COLO668 (cell line): ENCODE data around the gene MACROD2.
"Not testable (repeated sequence)": the region's sequence is repeated elsewhere in the genome, so short reads cannot be mapped to it uniquely, and the experiment has no call there.

Source experiments
- DNase-seq: peaks from one replicate; lab custom pipeline; 2025; ENCODE audit not compliant: unreplicated experiment; lab: John Stamatoyannopoulos, UW

MACROD2 gene

DNA sequence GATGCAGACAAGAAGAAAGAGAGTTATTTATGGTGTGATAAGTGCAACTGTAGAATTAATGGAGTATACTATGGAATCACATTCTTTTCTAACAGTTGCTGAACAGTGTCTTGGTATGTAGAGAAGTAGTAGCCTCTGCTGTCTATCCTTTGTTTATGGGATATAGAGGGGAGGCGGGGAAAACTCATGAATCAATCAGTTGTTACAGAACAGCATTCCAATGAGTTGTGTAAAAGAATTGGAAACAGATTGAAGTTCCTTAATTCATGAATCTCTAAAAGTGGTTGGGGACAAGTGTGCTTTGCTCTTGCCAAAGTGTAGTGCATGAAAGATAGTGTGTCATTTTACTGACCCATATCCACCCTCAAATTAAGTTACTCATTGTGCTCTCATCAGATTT is 264.4 kb downstream of the MACROD2 start:
- DNase-seq, result no peak

DNA sequence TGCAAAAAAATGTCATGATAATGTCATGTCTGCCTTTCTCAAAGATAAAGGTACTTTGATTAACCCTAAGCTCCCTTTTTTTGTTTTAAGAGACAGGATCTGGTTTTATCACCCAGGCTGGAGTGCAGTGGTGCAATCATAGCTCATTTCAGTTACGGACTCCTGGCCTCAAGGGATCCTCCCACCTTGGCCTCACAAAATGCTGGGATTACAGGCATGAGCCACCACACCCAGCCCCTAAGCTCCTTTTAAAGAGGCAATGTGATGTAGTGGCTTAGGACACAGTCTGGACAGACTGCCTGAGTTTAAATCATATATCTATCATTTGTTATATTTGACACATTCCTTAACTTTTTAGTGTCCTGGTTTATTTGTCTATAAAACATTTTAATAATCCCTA is 265.1 kb downstream of the MACROD2 start:
- DNase-seq, result no peak

- no peak for DNase-seq
Observed at GRCh38 chr20:14264869-14265268, 269.6 kb downstream of the MACROD2 start.

DNA sequence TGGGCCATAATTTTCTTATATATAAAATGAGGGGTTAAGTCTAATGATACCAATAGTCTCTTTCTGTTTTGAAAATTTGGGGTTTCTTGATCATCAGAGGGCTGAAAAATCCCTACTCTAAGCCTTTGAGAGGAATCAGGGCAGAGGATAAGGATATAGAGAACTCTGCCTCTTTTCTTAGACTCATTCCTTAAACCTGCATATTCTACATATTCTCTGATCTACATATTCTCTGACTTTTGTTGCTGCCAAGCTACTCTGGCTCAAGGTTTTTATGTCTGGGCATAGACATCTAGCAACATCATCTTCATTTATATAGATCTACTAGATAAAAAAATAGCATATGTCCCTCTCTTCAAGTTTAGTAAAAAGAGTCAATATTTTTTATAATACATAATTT is 270.9 kb downstream of the MACROD2 start:
- DNase-seq, result no peak

DNA sequence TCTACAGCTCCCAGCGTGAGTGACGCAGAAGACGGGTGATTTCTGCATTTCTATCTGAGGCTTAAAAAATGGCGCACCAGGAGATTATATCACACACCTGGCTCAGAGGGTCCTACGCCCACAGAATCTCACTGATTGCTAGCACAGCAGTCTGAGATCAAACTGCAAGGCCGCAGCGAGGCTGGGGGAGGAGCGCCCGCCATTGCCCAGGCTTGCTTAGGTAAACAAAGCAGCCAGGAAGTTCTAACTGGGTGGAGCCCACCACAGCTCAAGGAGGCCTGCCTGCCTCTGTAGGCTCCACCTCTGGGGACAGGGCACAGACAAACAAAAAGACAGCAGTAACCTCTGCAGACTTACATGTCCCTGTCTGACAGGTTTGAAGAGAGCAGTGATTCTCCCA is 275.4 kb downstream of the MACROD2 start:
- DNase-seq, result not testable (repeated sequence)

- no peak for DNase-seq
Observed at GRCh38 chr20:14282140-14282539, 286.8 kb downstream of the MACROD2 start.

DNA sequence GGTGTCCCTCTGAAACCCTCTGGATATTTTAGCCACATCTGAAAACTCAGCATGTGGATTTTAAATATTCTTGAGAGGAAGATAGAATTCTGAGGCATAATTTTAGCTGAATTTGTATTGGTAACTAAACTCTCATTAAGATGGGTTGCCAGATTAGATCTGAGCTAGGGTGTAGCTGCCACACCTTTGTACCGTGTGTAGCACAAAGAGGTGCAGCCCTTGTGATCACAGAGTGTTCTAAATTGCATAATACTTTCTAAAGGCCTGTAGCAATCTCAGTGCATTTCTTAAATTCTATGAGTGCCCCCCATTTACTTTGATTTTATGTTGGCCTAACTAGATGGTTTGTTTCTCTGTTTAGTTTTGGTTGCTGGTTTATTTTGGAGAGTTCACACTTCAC is 289.1 kb downstream of the MACROD2 start:
- no peak for DNase-seq

DNA sequence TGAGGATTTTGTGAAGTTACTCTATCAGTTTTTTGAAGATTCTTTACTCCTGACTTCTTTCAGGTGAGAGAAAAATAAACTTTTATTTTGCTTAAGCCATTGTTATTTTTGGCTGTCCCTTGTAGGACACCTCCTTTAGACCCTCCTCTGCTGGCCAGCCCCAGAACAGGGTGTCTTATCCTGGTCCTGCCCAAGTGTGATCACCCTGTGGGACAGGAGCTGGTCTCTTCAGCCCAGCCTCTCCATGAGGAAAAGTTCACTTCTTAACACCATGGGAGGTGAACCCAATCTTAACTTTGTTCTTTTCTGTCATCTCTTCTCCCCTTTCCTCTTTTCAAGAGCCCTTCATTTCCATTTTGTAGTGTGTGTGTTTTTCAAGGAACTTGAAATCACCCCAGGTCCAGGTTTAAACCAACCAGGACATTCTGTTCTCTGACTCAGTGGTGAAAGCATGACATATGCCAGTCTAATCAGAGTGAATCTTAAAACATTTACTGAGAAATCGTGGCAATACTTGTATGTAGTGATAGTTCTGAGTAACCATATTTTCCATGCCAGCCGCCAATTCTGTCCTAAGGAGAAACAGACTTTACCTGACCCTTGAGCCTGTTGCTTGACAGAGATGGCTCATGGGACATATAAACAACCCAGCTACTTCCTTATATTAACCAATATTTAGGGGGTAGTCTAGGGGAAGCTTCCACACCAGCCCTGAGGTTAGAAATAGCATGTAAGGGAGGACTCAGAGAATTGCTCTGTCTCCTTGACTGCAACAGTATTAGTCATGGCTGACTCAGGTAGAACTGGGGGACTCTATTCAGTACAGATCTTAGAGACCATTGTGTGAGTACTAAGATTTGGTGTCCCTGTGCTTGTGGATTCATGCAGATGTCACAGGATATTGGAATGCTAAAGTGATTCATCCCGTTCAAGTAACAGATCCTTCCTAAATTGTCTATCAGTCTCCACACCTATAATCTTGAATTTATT is 293.3 kb downstream of the MACROD2 start:
- DNase-seq, result no peak

GRCh38 chr20:14291502-14291901 is 296.2 kb downstream of the MACROD2 start:
- DNase-seq, result no peak

DNA sequence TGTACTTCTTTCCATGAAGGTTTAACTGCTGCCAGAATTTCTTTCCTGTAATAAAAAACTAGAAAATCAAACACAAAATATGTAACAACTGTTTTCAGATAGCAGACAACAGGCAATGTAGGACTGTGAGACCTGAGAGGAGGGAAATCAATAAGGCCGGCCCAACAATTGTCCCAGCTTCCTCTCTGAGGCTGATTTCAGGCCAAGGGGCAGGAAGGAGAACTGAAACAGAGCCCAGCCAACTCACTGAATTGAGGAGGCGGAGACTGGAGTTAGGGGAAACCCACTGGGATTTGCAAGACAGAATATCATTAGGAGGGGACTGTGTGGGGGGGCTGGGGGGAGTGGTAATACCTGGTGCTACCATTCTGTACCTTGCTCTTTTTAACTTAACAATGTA is 299.9 kb downstream of the MACROD2 start:
- DNase-seq, result no peak

GRCh38 chr20:14295770-14296309 is 300.5 kb downstream of the MACROD2 start:
- no peak for DNase-seq

DNA sequence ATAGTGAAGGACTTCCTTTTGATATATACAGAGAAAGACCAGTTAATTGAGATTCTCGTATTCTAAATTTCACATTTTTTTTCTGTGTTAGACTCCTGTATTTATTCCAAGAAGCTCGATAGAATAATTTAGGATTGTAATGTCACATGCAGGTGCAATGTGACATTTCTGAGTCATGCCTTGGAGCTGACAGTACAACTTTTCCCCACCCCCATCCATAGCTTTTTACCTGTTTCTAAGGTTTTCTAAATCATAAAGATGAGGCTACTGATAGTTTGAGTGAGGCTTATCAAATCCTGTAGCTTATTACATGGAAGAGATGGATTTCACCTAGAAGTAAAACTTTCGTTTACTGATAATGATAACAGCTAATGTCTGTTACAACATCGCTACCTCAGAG is 304.5 kb downstream of the MACROD2 start:
- no peak for DNase-seq

DNA sequence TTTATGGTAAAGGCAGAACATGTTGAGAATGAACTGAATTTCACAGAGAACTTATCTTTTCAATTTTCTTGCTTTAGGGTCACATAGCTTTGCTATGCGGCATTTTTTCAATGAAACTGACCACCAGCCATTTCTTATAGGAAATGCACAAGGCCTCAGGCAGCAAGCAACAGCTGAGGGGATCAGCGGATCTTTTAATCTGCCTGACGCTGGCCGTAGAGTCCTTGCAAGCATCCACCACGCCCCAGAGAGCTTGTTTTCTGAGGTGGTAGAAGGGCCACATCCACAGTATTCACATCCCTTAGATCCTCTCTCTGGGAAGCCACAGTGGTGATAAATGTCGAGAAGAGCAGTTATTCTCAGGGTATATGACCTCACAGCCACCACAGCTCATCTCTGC is 307.8 kb downstream of the MACROD2 start:
- no peak for DNase-seq

- no peak for DNase-seq
Observed at GRCh38 chr20:14303651-14304050, 308.3 kb downstream of the MACROD2 start.

- no peak for DNase-seq
Observed at GRCh38 chr20:14304472-14304871, 309.2 kb downstream of the MACROD2 start.

DNA sequence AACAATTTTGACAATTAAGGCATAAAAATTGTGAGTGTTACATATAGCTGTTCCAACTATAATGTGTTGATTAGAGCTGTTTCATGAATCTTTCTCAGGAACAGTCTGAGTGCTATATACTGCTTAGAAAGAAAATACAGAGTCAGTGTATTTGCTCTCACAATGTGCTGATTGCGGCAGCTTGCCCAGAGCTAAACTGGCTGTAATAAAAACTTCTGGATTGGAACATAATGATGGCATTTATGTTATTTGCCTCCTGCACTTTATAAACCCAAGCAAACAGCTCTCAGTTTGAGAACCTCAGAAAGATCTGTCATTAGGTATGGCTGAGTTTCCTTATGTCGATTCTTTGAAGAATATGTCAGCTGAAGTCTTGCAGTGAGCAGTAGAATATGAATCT is 312.6 kb downstream of the MACROD2 start:
- no peak for DNase-seq

DNA sequence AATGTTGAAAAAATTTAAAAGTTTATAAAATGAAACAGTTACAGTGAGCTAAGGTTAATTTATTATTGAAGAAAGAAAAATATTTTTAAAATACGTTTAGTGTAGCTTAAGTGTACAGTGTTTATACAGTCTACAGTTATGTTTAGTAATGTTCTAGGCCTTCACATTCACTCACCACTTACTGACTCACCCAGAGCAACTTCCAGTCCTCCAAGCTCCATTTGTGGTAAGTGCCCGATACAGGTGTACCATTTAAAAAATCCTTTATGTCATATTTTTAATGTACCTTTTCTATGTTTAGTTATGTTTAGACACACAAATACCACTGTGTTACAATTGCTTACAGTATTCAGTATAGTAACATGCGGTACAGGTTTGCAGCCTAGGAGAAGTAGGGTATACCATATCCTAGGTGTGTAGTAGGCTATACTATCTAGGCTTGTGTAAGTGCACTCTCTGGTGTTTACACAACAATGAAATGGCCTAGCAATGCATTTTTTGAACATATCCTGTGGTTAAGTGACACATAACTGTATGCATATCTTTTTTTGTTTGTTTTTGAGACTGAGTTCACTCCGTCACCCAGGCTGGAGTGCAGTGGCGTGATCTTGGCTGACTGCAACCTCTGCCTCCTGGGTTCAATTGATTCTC is 315.8 kb downstream of the MACROD2 start:
- DNase-seq, result no peak

DNA sequence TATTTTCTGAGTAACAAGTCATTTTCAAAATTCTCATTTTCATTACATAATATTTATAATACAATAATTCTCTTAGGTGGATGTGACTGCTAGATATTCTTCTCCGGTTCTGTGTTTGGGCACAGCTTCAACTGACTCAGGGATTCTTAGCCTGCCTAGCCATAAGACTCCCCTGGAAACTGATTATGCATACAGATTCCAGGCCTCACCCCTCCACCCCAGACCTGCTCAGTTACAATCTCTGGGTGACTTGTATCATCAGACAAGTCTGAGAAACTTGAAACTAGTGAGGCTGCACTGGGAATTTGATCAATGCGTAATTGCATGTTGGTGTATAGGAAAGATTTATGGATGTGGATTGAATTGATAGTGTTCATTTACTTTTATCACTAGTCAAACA is 316.7 kb downstream of the MACROD2 start:
- DNase-seq, result no peak

- no peak for DNase-seq
Observed at GRCh38 chr20:14313341-14314020, 318.2 kb downstream of the MACROD2 start.

- no peak for DNase-seq
Observed at GRCh38 chr20:14319704-14320103, 324.4 kb downstream of the MACROD2 start.

GRCh38 chr20:14331646-14332045 is 336.3 kb downstream of the MACROD2 start:
- no peak for DNase-seq
